DMS153 (cell line): Measurements from ENCODE around the gene OGFR.

Experiments used
- DNase-seq: peaks from one replicate; lab custom pipeline; 2025; lab: John Stamatoyannopoulos, UW

The OGFR gene

GRCh38 chr20:62860924-62861691 lies 56.5 kb downstream of the OGFR start:
- no peak for DNase-seq

DNA sequence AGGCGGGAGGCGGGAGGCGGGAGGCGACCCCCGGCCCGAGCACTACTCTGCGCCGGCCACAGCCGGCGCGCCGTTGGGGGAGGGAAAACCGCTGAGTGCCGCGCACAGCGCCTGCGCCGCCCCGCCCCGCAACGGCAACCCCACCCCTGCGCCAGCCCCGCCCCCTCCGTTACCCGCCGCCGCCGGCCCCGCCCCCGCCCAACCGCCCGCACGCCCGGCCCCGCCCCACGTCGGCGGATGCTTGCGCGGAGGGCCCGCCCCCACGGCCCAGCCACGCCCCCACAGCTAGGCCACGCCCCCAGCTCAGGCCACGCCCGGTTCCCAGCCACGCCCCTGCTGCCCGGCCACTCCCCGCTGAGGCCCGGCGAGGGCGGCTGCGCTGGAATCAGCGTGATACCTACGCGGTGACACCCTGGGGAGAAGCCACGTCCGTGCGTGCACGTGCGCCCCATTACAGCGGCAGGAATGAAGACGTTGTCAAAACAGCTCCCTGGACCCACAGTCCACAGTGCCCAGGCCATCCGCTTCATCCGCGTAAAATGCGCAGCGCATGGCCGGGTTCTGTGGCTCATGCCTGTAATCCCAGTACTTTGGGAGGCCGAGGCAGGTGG lies 57.2 kb downstream of the OGFR start, which contains the start of gene TCFL5:
Gene TCFL5 (minus strand): TSS at position 97 of the 611 bp plus-strand sequence. CDS start 152 bp downstream, outside the sequence.
- peak; percentile 77 for DNase-seq
